Measurements from ENCODE around the gene SESTD1. TPM values are rescaled to one million over a fixed set of nuclear protein-coding genes. Genes with fewer than 3 reads are reported as not detected.
A peak's percentile ranks its signal among the peaks of the same experiment; 100 is the strongest.

The SESTD1 gene
- polyA plus RNA-seq, 2 of the 4 experiments (the other 2 are of a cell fraction), result 12.6 to 26.0 TPM

DNA sequence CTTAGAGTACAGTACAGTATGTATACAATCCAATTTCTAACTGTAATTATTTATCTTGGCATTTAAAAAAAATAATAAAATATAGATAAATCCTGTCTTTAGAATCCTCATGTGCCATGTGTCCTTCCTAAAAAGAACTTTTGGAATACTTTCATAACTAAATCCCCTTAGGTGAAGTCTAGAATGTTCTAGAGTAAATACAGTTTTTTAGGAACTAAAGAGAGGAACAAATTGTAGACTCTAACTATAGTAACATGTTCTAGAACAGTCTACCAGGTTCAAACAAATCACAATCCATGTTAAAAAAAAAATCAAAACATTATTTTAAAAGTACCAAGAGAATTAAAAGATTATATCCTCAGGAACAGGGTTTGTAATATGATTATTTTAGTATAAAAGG is 134.1 kb downstream of the SESTD1 start:
- ATAC-seq, result no peak
- POLR2A ChIA-PET, result interaction anchor here (1.1 kb wide), 1 partner anchor 239 kb away, joined by 3 read pairs; no protein-coding TSS in a partner anchor
- no peak for FAIRE-seq

DNA sequence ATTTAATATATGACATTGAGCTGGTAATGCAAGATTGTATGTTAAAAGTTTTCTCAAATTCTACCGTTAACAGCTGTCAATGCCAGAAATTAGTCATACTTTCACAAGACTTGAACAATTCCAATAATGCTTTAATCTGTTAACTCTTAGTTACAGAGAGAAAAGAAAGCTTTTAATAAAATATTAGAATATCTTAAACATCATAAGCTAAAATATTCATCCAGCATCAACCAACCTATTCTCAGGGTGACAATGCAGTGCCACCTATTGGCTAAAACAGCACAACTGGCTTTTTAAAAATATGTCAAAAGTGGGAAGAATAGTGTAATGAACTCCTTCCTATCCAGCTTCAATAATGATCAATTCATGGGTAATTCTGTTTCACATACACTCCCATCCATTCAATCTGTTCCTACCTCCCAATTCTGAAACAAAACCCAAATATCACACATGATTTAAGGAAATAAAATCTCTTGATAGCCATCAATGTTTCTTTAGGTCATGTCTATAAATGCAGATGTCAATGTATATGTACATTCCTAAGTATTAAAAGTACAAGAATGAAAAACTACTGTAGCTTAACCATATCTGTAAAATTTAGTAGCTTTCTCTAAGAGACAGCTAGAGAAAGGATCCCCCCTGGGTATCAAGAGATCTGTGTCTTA is 134.9 kb downstream of the SESTD1 start:
- no peaks in the 10 kb centered on the region for H3K9me3 ChIP-seq
- no peak for FAIRE-seq
- DNase-seq (ENCODE audit: low read depth in 1 of 2, low spot score in 1 of 2), result peak; percentile 7 to 10
- H3K27ac ChIP-seq, result no peak overlapping the region; a peak in 1 of 6 replicates
- no peak overlapping the region for H3K4me3 ChIP-seq
- no peaks in the 10 kb centered on the region for H3K4me1 ChIP-seq
- ChIA-PET CTCF (interaction anchor here (0.6 to 1.8 kb wide), 21 partner anchors 9 to 1604 kb away, joined by 3 to 17 read pairs (median 4); no protein-coding TSS in a partner anchor), POLR2A (interaction anchor here (1.1 kb wide), 1 partner anchor 238 kb away, joined by 3 read pairs; no protein-coding TSS in a partner anchor)
- TF ChIP-seq SMC3 (IDR thresholded peaks at IDR 0.05) (peak; percentile 67), RAD21 (conservative IDR thresholded peaks at IDR 0.05 in 1 of 2, IDR thresholded peaks at IDR 0.05 in 1 of 2) (peak; percentile 79), ZC3H11A (IDR thresholded peaks at IDR 0.05) (no peak), RCOR1 (IDR thresholded peaks at IDR 0.05; ENCODE audit: low read depth, low read length) (no peak), CTCF (IDR thresholded peaks at IDR 0.05) (peak; percentile 74)
- H3K4me2 ChIP-seq, result no peak overlapping the region
- whole genome bisulfite sequencing (ENCODE audit: missing lambda C conversion rate), result 90% methylated on average over 1 of the region's 1 CpG
- ATAC-seq, result peak in 1 of 2 experiments; percentile 63; a peak in 1 of 6 replicates

More for the DNA sequence above, 134.1 kb downstream of the SESTD1 start:
- Histone ChIP-seq H3K4me2 (no peak overlapping the region), H3K27ac (no peak overlapping the region), H3K4me3 (no peak overlapping the region), H3K9me3 (no peaks in the 10 kb centered on the region), H3K4me1 (no peaks in the 10 kb centered on the region)
- no peak for DNase-seq (ENCODE audit: low read depth in 1 of 2, low spot score in 1 of 2)
- TF ChIP-seq ZFP36 (IDR thresholded peaks at IDR 0.05; ENCODE audit: borderline replicate concordance, partially characterized antibody), result no peak
- TF ChIP-seq NFE2L2 (conservative IDR thresholded peaks at IDR 0.05; ENCODE audit: low read length), result no peak
- TF ChIP-seq, protein P1, sequence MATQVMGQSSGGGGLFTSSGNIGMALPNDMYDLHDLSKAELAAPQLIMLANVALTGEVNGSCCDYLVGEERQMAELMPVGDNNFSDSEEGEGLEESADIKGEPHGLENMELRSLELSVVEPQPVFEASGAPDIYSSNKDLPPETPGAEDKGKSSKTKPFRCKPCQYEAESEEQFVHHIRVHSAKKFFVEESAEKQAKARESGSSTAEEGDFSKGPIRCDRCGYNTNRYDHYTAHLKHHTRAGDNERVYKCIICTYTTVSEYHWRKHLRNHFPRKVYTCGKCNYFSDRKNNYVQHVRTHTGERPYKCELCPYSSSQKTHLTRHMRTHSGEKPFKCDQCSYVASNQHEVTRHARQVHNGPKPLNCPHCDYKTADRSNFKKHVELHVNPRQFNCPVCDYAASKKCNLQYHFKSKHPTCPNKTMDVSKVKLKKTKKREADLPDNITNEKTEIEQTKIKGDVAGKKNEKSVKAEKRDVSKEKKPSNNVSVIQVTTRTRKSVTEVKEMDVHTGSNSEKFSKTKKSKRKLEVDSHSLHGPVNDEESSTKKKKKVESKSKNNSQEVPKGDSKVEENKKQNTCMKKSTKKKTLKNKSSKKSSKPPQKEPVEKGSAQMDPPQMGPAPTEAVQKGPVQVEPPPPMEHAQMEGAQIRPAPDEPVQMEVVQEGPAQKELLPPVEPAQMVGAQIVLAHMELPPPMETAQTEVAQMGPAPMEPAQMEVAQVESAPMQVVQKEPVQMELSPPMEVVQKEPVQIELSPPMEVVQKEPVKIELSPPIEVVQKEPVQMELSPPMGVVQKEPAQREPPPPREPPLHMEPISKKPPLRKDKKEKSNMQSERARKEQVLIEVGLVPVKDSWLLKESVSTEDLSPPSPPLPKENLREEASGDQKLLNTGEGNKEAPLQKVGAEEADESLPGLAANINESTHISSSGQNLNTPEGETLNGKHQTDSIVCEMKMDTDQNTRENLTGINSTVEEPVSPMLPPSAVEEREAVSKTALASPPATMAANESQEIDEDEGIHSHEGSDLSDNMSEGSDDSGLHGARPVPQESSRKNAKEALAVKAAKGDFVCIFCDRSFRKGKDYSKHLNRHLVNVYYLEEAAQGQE (IDR thresholded peaks at IDR 0.05), result no peak
- TF ChIP-seq CEBPB (IDR thresholded peaks at IDR 0.05), result no peak
- no peak for TF ChIP-seq RFX5 (IDR thresholded peaks at IDR 0.05)
- no peak for TF ChIP-seq FOSL2 (IDR thresholded peaks at IDR 0.05)
- no peak for TF ChIP-seq FOSL2 (CRISPR knock-in tag; IDR thresholded peaks at IDR 0.05)
- TF ChIP-seq ZNF302 (CRISPR knock-in tag; IDR thresholded peaks at IDR 0.05), result no peak
- no peak for TF ChIP-seq CTCF (IDR thresholded peaks at IDR 0.05)
- no peak for TF ChIP-seq POLR2A (IDR thresholded peaks at IDR 0.05; ENCODE audit: low read length)
- TF ChIP-seq, protein P2, sequence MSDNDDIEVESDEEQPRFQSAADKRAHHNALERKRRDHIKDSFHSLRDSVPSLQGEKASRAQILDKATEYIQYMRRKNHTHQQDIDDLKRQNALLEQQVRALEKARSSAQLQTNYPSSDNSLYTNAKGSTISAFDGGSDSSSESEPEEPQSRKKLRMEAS (IDR thresholded peaks at IDR 0.05), result no peak
- no peak for TF ChIP-seq HOXB5 (CRISPR knock-in tag; IDR thresholded peaks at IDR 0.05)
- TF ChIP-seq RNF2 (IDR thresholded peaks at IDR 0.05; ENCODE audit: borderline replicate concordance, low read depth), result no peak
- TF ChIP-seq SREBF2 (IDR thresholded peaks at IDR 0.05), result no peak
- TF ChIP-seq ESRRA (IDR thresholded peaks at IDR 0.05; ENCODE audit: borderline replicate concordance, low read length), result no peak
- TF ChIP-seq GATA3 (IDR thresholded peaks at IDR 0.05; ENCODE audit: borderline replicate concordance), result no peak
- no peak for TF ChIP-seq BHLHE40 (IDR thresholded peaks at IDR 0.05; ENCODE audit: low read depth, low read length)
- no peak for TF ChIP-seq HDAC2 (IDR thresholded peaks at IDR 0.05)
- TF ChIP-seq E2F6 (IDR thresholded peaks at IDR 0.05; ENCODE audit: borderline replicate concordance, low read depth), result no peak
- TF ChIP-seq HEYL (CRISPR knock-in tag; IDR thresholded peaks at IDR 0.05), result no peak
- CTCF ChIA-PET, result interaction anchor here (1.4 to 1.8 kb wide), 9 partner anchors 8 to 369 kb away, joined by 3 to 17 read pairs (median 6); no protein-coding TSS in a partner anchor
